CD4-positive, alpha-beta T cell treated with Interferon gamma for 1 hour (primary cell): ENCODE measurements around the gene TMEM169.
"Not testable (repeated sequence)": the region's sequence is repeated elsewhere in the genome, so short reads cannot be mapped to it uniquely, and the experiment has no call there.

Experiments
- DNase-seq: peaks from one replicate; pipeline ENCODE4 v3.0.0-alpha.2; 2020

Gene TMEM169

GRCh38 chr2:216134958-216135541 lies 53.3 kb downstream of the TMEM169 start:
- DNase-seq: no peak

- DNase-seq: peak; percentile 17
Measured at GRCh38 chr2:216139884-216140283, 58.2 kb downstream of the TMEM169 start.

GRCh38 chr2:216141516-216141915 lies 59.8 kb downstream of the TMEM169 start:
- not testable (repeated sequence) for DNase-seq

GRCh38 chr2:216142540-216142939 lies 60.8 kb downstream of the TMEM169 start:
- DNase-seq: no peak

GRCh38 chr2:216144372-216144771 lies 62.7 kb downstream of the TMEM169 start:
- no peak for DNase-seq

GRCh38 chr2:216144857-216145256 lies 63.1 kb downstream of the TMEM169 start:
- no peak for DNase-seq

- DNase-seq: no peak
Measured at GRCh38 chr2:216146573-216146972, 64.9 kb downstream of the TMEM169 start.

GRCh38 chr2:216147172-216148131 lies 65.7 kb downstream of the TMEM169 start:
- no peak for DNase-seq

- DNase-seq: no peak
Measured at GRCh38 chr2:216148983-216149382, 67.3 kb downstream of the TMEM169 start.

GRCh38 chr2:216149741-216150140 lies 68.0 kb downstream of the TMEM169 start:
- DNase-seq: no peak

GRCh38 chr2:216151313-216152025 lies 69.8 kb downstream of the TMEM169 start:
- no peak for DNase-seq
